Neuronal stem cell (in vitro differentiated cells): Measurements from ENCODE around the gene DDHD1.
"Not testable (repeated sequence)": the region's sequence is repeated elsewhere in the genome, so short reads cannot be mapped to it uniquely, and the experiment has no call there.

Source experiments
- DNase-seq: peaks from one replicate; pipeline ENCODE4 v3.0.0-alpha.2; 2013; ENCODE audit warnings: low spot score
- H2AFZ ChIP-seq: one replicate; pipeline ENCODE4 v1.6.1; 2013; ENCODE audit warnings: mild to moderate bottlenecking, low read length, inconsistent platforms
- H2AK5ac ChIP-seq: 2 replicates; pipeline ENCODE4 v1.6.1; 2013; ENCODE audit warnings: low read depth, mild to moderate bottlenecking, inconsistent platforms, low read length, moderate library complexity, mixed read lengths
- H2BK120ac ChIP-seq: 2 replicates; pipeline ENCODE4 v1.6.1; 2013; ENCODE audit warnings: low read depth, mild to moderate bottlenecking, inconsistent platforms, low read length, moderate library complexity, mixed read lengths
- H2BK12ac ChIP-seq: one replicate; pipeline ENCODE4 v1.6.1; 2013; ENCODE audit warnings: low read length, inconsistent platforms
- H2BK15ac ChIP-seq: 2 replicates; pipeline ENCODE4 v1.6.1; 2013; ENCODE audit warnings: mild to moderate bottlenecking, low read length, inconsistent platforms, mixed read lengths
- H2BK5ac ChIP-seq: one replicate; pipeline ENCODE4 v1.6.1; 2013; ENCODE audit warnings: inconsistent platforms, mild to moderate bottlenecking, low read length, moderate library complexity
- H3K14ac ChIP-seq: one replicate; pipeline ENCODE4 v1.6.1; 2013; ENCODE audit warnings: low read length, inconsistent platforms
- H3K18ac ChIP-seq: 2 replicates; pipeline ENCODE4 v1.6.1; 2013; ENCODE audit warnings: low read length, inconsistent platforms
- H3K23ac ChIP-seq: 2 replicates; pipeline ENCODE4 v1.6.1; 2013; ENCODE audit warnings: low read depth, mild to moderate bottlenecking, mixed read lengths, low read length, inconsistent platforms; ENCODE audit not compliant: poor library complexity
- H3K27ac ChIP-seq: replicated peaks from 3 replicates; pipeline ENCODE4 v1.5.1; 2013; ENCODE audit warnings: low read length, inconsistent platforms
- H3K27me3 ChIP-seq, 3 experiments: 2 replicates each; pipeline ENCODE4 v1.6.1; 2013; ENCODE audit warnings: low read length in 3 of 3, mild to moderate bottlenecking in 2 of 3, inconsistent platforms in 1 of 3, low read depth in 1 of 3, mixed read lengths in 1 of 3, moderate library complexity in 1 of 3; ENCODE audit not compliant: control insufficient read depth in 3 of 3, insufficient read depth in 3 of 3
- H3K36me3 ChIP-seq, 2 donors: replicated peaks in 1 of 2; 2 replicates each; pipeline ENCODE4 v1.6.1; 2013; ENCODE audit warnings: low read length in 2 of 2; ENCODE audit not compliant: control insufficient read depth in 2 of 2, insufficient read depth in 2 of 2
- H3K4ac ChIP-seq: 2 replicates; pipeline ENCODE4 v1.6.1; 2013; ENCODE audit warnings: inconsistent platforms, mild to moderate bottlenecking, low read length, moderate library complexity
- H3K4me1 ChIP-seq, 2 donors: 1 replicate in 1 of 2; 2 replicates in 1 of 2; pipeline ENCODE4 v1.6.1; 2013; ENCODE audit warnings: low read length in 2 of 2, low read depth in 1 of 2; ENCODE audit not compliant: control insufficient read depth in 2 of 2, insufficient read depth in 1 of 2
- H3K4me2 ChIP-seq: one replicate; pipeline ENCODE4 v1.6.1; 2013; ENCODE audit warnings: mild to moderate bottlenecking, low read length, inconsistent platforms; ENCODE audit not compliant: insufficient read depth, poor library complexity, severe bottlenecking
- H3K4me3 ChIP-seq, 2 donors: 2 replicates each; pipeline ENCODE4 v1.5.1; 2013; ENCODE audit warnings: low read length in 2 of 2, mild to moderate bottlenecking in 2 of 2, inconsistent platforms in 1 of 2, moderate library complexity in 1 of 2
- H3K79me1 ChIP-seq: one replicate; pipeline ENCODE4 v1.6.1; 2013; ENCODE audit warnings: low read depth, mild to moderate bottlenecking, inconsistent platforms, low read length, moderate library complexity
- H3K9ac ChIP-seq: one replicate; pipeline ENCODE4 v1.6.1; 2013; ENCODE audit warnings: mild to moderate bottlenecking, low read depth, low read length, inconsistent platforms; ENCODE audit not compliant: poor library complexity
- H3K9me3 ChIP-seq, 2 donors: replicated peaks in 1 of 2; 2 replicates each; pipeline versions ENCODE3 to v1.6.1; 2013; ENCODE audit warnings: low read length in 2 of 2, mild to moderate bottlenecking in 2 of 2, inconsistent platforms in 1 of 2, low read depth in 1 of 2, mixed read lengths in 1 of 2, moderate library complexity in 1 of 2; ENCODE audit not compliant: control insufficient read depth in 2 of 2, insufficient read depth in 1 of 2
- H4K8ac ChIP-seq: one replicate; pipeline ENCODE4 v1.6.1; 2013; ENCODE audit warnings: low read depth, mild to moderate bottlenecking, inconsistent platforms, low read length, moderate library complexity
- H4K91ac ChIP-seq: one replicate; pipeline ENCODE4 v1.6.1; 2013; ENCODE audit warnings: low read length, low read depth, mild to moderate bottlenecking, inconsistent platforms; ENCODE audit not compliant: poor library complexity
- WGBS, 2 donors: extraction: QIAGEN DNeasy Blood & Tissue Kit; methylation state at CpG; one replicate each; pipeline ENCODE4 v1.1.7; 2013; ENCODE audit warnings: missing lambda C conversion rate in 2 of 2, mixed read lengths in 1 of 2; ENCODE audit not compliant: insufficient read length in 2 of 2, insufficient replicate concordance in 1 of 2; ENCODE audit errors: extremely low coverage in 2 of 2; 5-methylcytosine and 5-hydroxymethylcytosine counted together

The DDHD1 gene

DNA sequence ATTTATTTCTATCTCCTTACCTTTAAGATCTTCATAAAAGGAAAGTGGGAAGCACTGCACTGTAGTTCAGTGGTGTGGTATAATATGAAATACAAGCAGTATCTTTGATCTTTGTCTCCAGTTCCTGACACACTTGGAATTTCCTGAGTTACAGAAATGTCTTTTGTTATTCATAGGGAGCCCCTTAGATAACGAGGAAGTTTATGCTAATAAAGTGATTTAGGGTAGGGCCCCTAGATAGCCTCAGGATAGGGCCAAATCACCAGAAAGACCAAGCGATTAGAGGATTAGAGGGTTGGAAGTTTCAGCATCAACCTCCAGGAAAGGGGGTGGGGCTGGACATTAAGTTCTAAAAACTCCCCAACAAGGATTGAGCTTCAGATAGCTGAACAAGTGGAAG is 29.9 kb upstream of the DDHD1 start:
- no peak overlapping the region for H3K23ac ChIP-seq
- H4K91ac ChIP-seq, result no peak overlapping the region
- H2BK15ac ChIP-seq, result no peak overlapping the region
- no peak for DNase-seq
- H2AFZ ChIP-seq, result no peak overlapping the region
- no peak overlapping the region for H3K9ac ChIP-seq
- H2BK120ac ChIP-seq, result no peak overlapping the region
- H3K9me3 ChIP-seq, result peaks cover 0 to 2% of the 10 kb centered on the region in 2 donors
- H3K27ac ChIP-seq, result no peak overlapping the region
- no peak overlapping the region for H3K4me2 ChIP-seq
- H3K18ac ChIP-seq, result no peak overlapping the region
- H3K4me3 ChIP-seq, result no peak overlapping the region
- H3K4me1 ChIP-seq, result peaks cover 0 to 2% of the 10 kb centered on the region in 2 donors
- H2BK12ac ChIP-seq, result no peak overlapping the region
- no peak overlapping the region for H3K14ac ChIP-seq
- H3K79me1 ChIP-seq, result no peaks in the 10 kb centered on the region
- no CpG with 5 or more reads among the region's 2 CpGs for WGBS, 2 donors
- H4K8ac ChIP-seq, result no peak overlapping the region
- no peak overlapping the region for H2AK5ac ChIP-seq
- no peak overlapping the region for H3K4ac ChIP-seq
- no peak overlapping the region for H2BK5ac ChIP-seq
- no peaks in the 10 kb centered on the region for H3K27me3 ChIP-seq
- H3K36me3 ChIP-seq, result no peaks in the 10 kb centered on the region

DNA sequence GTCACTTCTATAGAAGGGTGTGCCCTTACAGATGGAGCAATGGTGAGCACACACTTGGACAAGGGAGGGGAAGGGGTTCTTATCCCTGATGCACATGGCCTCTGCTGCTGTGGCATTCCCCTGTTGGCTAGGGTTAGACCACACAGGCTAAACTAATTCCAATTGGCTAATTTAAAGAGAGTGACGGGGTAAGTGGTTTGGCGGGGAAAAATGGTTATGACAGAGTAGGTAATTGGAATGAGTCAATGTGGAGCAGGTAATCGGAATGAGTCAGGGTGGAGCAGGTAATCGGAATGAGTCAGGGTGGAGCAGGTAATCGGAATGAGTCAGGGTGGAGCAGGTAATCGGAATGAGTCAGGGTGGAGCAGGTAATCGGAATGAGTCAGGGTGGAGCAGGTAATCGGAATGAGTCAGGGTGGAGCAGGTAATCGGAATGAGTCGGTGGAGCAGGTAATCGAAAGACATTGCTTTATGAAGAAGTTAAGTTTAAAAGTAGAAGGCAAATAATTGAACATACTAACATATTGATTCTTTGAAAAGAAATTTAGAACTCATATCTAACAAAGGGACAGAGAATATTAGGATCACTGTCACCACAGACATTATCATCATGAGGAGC is 28.4 kb upstream of the DDHD1 start:
- not testable (repeated sequence) for H3K27ac ChIP-seq, H3K27me3 ChIP-seq, H3K4me3 ChIP-seq, H4K91ac ChIP-seq, H2BK120ac ChIP-seq, H3K4ac ChIP-seq, H3K23ac ChIP-seq, H3K36me3 ChIP-seq, H3K9ac ChIP-seq, H4K8ac ChIP-seq, DNase-seq, H2BK5ac ChIP-seq, H2AFZ ChIP-seq, H3K9me3 ChIP-seq, H3K4me1 ChIP-seq, H2BK12ac ChIP-seq, H3K14ac ChIP-seq, H2BK15ac ChIP-seq, H3K18ac ChIP-seq, H2AK5ac ChIP-seq, H3K79me1 ChIP-seq, H3K4me2 ChIP-seq
- no CpG with 5 or more reads among the region's 11 CpGs for WGBS, 2 donors

GRCh38 chr14:53180272-53181221 is 27.4 kb upstream of the DDHD1 start:
- no peaks in the 10 kb centered on the region for H3K36me3 ChIP-seq
- H2AK5ac ChIP-seq, result no peak overlapping the region
- peaks cover 0 to 2% of the 10 kb centered on the region in 2 donors for H3K4me1 ChIP-seq
- H3K4me2 ChIP-seq, result no peak overlapping the region
- H3K9ac ChIP-seq, result no peak overlapping the region
- H3K23ac ChIP-seq, result no peak overlapping the region
- peak overlapping the region; percentile 7 for H2AFZ ChIP-seq
- H3K18ac ChIP-seq, result no peak overlapping the region
- peaks cover 0 to 2% of the 10 kb centered on the region in 2 donors for H3K9me3 ChIP-seq
- no peaks in the 10 kb centered on the region for H3K27me3 ChIP-seq
- no peak overlapping the region for H3K27ac ChIP-seq
- no peak overlapping the region for H3K4ac ChIP-seq
- no peak overlapping the region for H2BK5ac ChIP-seq
- DNase-seq, result peak; percentile 21
- no peak overlapping the region for H2BK12ac ChIP-seq
- no peak overlapping the region for H4K91ac ChIP-seq
- H3K79me1 ChIP-seq, result no peaks in the 10 kb centered on the region
- WGBS, 2 donors, result no CpG with 5 or more reads among the region's 13 CpGs
- no peak overlapping the region for H2BK120ac ChIP-seq
- no peak overlapping the region for H4K8ac ChIP-seq
- H3K14ac ChIP-seq, result no peak overlapping the region
- H2BK15ac ChIP-seq, result no peak overlapping the region
- no peak overlapping the region for H3K4me3 ChIP-seq

DNA sequence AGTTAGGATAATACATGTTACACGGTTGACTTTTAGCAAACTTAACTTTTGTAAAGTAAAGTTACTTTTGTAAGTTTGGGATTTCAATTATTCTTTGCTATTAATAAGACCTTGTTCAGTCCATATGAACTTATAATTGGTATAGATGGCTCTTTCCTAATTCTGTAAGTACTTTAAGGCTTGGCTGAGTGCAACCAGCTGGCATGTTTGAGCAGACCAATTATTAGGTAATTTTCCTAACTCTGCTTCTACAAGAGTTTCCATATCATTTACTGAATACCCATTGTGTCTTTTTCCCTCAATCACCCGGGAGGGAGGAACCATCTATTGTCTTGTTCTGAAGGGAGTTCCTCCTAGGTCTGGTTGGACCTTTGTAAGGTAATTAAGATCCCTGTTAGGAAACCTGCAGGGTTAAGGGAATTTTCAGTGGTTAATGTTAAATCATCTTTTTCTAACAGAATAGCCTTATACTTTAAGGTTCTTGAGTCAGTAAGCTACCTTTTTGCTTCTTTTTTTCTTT is 26.4 kb upstream of the DDHD1 start:
- H3K4me3 ChIP-seq, H3K4me1 ChIP-seq, H2BK120ac ChIP-seq, H3K18ac ChIP-seq, DNase-seq, H3K4me2 ChIP-seq, H2BK12ac ChIP-seq, H3K23ac ChIP-seq, H3K9me3 ChIP-seq, H4K91ac ChIP-seq, H2AK5ac ChIP-seq, H3K36me3 ChIP-seq, H3K4ac ChIP-seq, H3K27ac ChIP-seq, H2BK15ac ChIP-seq, H2AFZ ChIP-seq, H3K79me1 ChIP-seq, H3K9ac ChIP-seq, H3K14ac ChIP-seq, H4K8ac ChIP-seq, H3K27me3 ChIP-seq, H2BK5ac ChIP-seq: not testable (repeated sequence)
- WGBS, 2 donors, result no CpG with 5 or more reads among the region's 2 CpGs
